Measurements from ENCODE around the gene SPPL2A.
"Not testable (repeated sequence)": the region's sequence is repeated elsewhere in the genome, so short reads cannot be mapped to it uniquely, and the experiment has no call there.

DNA sequence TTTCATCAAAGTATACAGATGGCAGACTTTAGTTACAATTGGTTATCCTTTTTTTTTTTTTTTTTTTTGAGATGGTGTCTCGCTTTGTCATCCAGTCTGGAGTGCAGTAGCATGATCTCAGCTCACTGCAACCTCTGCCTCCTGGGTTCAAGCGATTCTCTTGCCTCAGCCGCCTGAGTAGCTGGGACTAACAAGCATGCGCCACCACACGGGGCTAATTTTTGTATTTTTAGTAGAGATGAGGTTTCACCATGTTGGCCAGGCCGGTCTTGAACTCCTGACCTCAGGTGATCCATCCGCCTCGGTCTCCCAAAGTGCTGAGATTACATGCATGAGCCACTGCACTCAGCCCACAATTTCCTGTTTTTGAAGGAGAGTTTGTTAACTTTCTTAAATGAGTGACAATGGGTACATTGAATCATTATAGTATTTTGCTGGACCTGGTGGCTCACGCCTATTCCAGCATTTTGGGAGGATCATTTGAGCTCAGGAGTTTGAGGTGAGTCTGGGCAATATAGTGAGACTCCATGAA, 70.8 kb downstream of the SPPL2A start:
- TF ChIP-seq, protein P1, sequence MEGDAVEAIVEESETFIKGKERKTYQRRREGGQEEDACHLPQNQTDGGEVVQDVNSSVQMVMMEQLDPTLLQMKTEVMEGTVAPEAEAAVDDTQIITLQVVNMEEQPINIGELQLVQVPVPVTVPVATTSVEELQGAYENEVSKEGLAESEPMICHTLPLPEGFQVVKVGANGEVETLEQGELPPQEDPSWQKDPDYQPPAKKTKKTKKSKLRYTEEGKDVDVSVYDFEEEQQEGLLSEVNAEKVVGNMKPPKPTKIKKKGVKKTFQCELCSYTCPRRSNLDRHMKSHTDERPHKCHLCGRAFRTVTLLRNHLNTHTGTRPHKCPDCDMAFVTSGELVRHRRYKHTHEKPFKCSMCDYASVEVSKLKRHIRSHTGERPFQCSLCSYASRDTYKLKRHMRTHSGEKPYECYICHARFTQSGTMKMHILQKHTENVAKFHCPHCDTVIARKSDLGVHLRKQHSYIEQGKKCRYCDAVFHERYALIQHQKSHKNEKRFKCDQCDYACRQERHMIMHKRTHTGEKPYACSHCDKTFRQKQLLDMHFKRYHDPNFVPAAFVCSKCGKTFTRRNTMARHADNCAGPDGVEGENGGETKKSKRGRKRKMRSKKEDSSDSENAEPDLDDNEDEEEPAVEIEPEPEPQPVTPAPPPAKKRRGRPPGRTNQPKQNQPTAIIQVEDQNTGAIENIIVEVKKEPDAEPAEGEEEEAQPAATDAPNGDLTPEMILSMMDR (IDR thresholded peaks at IDR 0.05; ENCODE audit: low read length), result not testable (repeated sequence)
- not testable (repeated sequence) for TF ChIP-seq EZH2 (IDR thresholded peaks at IDR 0.05; ENCODE audit: borderline replicate concordance, low read length)

Measured in OCI-LY1 (cell line).